Vagina (tissue), 2 donors: Measurements from ENCODE around the gene ZSCAN21.

Experiments
- POLR2A ChIP-seq, 2 donors: fragments of 450-650 bp; IDR thresholded peaks; one replicate each; pipeline ENCODE4 v1.6.1; 2017; ENCODE audit warnings: antibody characterized with exemption in 2 of 2, mild to moderate bottlenecking in 2 of 2, moderate library complexity in 2 of 2
- POLR2AphosphoS5 ChIP-seq, 2 donors: sonication (generic); formaldehyde crosslinking; IDR thresholded peaks; one replicate each; pipeline ENCODE4 v1.9.0; 2017; ENCODE audit warnings: antibody characterized with exemption in 2 of 2, mild to moderate bottlenecking in 2 of 2, low read depth in 1 of 2; ENCODE audit not compliant: insufficient read depth in 1 of 2
- TF ChIP-seq, protein P1 (sequence below), 3 experiments: fragments of 450-650 bp in 2 of 3; fragments of 200-600 bp in 1 of 3; sonication (generic) in 1 of 3; IDR thresholded peaks; one replicate each; pipeline ENCODE4 v1.5.1; 2017 to 2019; ENCODE audit warnings: antibody characterized with exemption in 3 of 3, mild to moderate bottlenecking in 2 of 3, moderate library complexity in 2 of 3

DNA sequence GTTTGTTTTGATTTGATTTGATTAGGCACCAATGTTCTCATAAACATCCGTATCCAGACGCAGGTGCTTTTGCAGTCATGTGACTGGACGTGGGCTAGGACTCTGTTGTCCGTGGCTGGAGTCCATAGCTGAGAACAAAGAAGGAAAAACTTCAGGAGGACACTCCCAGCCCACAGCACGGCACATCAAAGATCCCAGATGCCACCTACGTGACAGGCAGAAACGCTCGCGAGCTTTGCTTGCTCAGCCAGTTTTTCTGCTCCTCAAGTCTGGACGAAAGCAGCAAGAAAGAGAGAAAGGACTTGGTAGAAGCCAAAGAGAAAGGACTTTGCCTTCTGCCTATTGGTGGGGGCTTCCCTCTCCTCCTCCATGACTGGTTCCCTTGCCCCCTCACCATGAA is 41.0 kb upstream of the ZSCAN21 start:
- TF ChIP-seq POLR2A (IDR thresholded peaks at IDR 0.05), result no peak
- TF ChIP-seq, protein P1, sequence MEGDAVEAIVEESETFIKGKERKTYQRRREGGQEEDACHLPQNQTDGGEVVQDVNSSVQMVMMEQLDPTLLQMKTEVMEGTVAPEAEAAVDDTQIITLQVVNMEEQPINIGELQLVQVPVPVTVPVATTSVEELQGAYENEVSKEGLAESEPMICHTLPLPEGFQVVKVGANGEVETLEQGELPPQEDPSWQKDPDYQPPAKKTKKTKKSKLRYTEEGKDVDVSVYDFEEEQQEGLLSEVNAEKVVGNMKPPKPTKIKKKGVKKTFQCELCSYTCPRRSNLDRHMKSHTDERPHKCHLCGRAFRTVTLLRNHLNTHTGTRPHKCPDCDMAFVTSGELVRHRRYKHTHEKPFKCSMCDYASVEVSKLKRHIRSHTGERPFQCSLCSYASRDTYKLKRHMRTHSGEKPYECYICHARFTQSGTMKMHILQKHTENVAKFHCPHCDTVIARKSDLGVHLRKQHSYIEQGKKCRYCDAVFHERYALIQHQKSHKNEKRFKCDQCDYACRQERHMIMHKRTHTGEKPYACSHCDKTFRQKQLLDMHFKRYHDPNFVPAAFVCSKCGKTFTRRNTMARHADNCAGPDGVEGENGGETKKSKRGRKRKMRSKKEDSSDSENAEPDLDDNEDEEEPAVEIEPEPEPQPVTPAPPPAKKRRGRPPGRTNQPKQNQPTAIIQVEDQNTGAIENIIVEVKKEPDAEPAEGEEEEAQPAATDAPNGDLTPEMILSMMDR (IDR thresholded peaks at IDR 0.05), result no peak
- TF ChIP-seq POLR2AphosphoS5 (IDR thresholded peaks at IDR 0.05; ENCODE audit: insufficient read depth in 1 of 2, low read depth in 1 of 2), result peak in 1 of 2 donors; percentile 53
